Measurements from ENCODE around the gene PCYT1B.

Gene PCYT1B

DNA sequence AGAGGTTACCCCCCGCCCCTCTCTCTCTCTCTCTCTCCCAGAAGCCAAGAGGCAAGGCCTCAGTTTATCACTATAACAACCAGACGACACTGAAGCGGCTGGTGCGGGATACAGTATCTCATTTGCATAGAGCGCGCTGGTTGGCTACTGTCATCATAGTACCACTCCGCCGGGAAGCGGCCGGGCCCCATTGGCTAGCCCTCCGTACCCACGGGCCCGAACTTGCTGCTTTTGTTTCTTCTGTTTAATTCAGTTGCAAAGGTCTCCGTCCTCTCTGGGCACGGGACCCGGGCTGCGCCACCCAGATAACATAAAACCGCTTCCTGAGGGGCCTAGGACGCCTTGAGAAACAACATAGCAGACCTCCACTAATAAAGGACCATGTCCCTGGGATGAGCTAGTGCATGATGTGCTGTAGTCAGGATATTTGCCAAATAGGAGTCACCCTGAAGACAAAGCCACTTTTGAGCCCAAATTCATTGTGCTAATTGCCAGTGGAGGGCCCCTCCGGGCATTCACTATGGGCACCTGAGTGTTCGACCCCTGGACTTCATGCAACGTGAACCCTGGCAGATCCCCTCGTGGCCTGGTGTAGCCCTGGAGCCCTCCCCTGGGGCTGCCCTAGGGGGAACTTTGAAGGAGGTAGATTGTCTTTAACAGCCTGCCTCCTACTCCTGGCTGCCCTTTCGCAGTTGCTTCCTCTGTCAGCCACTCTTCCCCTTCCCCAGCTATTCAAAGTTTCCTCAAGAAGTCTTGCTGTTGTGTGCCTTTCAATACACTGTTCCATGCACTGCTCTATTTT lies at the start of gene PCYT1B:
Gene PCYT1B (minus strand): TSS at position 91 of the 802 bp plus-strand sequence. CDS start 242 bp downstream, outside the sequence.
- Histone ChIP-seq H3K4me3 (ENCODE audit: low read length) (no peak within 1 kb of the TSS), H3K9ac (ENCODE audit: low read length) (no peak within 1 kb of the TSS)

GRCh38 chrX:24696294-24696693 lies 49.1 kb upstream of the PCYT1B start:
- Histone ChIP-seq H3K4me3 (ENCODE audit: low read length) (no peak overlapping the region), H3K9me3 (ENCODE audit: control insufficient read depth, low read length) (no peaks in the 10 kb centered on the region), H3K4me1 (ENCODE audit: control insufficient read depth, insufficient read depth, low read length) (no peaks in the 10 kb centered on the region), H3K27me3 (ENCODE audit: control insufficient read depth, insufficient read depth, low read length) (no peaks in the 10 kb centered on the region), H3K9ac (ENCODE audit: low read length) (no peak overlapping the region), H3K36me3 (ENCODE audit: control insufficient read depth, insufficient read depth, low read length) (no peaks in the 10 kb centered on the region)

More for the DNA sequence above, at the start of gene PCYT1B:
- no peaks in the 10 kb centered on the region for H3K36me3 ChIP-seq (ENCODE audit: control insufficient read depth, insufficient read depth, low read length)
- H3K9me3 ChIP-seq (ENCODE audit: control insufficient read depth, low read length), result no peaks in the 10 kb centered on the region
- no peaks in the 10 kb centered on the region for H3K4me1 ChIP-seq (ENCODE audit: control insufficient read depth, insufficient read depth, low read length)
- H3K27me3 ChIP-seq (ENCODE audit: control insufficient read depth, insufficient read depth, low read length), result no peaks in the 10 kb centered on the region

- H3K4me1 ChIP-seq (ENCODE audit: control insufficient read depth, insufficient read depth, low read length), result no peaks in the 10 kb centered on the region
- H3K9me3 ChIP-seq (ENCODE audit: control insufficient read depth, low read length), result no peaks in the 10 kb centered on the region
- H3K9ac ChIP-seq (ENCODE audit: low read length), result no peak overlapping the region
- H3K4me3 ChIP-seq (ENCODE audit: low read length), result no peak overlapping the region
- no peaks in the 10 kb centered on the region for H3K36me3 ChIP-seq (ENCODE audit: control insufficient read depth, insufficient read depth, low read length)
- no peaks in the 10 kb centered on the region for H3K27me3 ChIP-seq (ENCODE audit: control insufficient read depth, insufficient read depth, low read length)
These were observed 47.7 kb upstream of the PCYT1B start for GRCh38 chrX:24694825-24695224.

DNA sequence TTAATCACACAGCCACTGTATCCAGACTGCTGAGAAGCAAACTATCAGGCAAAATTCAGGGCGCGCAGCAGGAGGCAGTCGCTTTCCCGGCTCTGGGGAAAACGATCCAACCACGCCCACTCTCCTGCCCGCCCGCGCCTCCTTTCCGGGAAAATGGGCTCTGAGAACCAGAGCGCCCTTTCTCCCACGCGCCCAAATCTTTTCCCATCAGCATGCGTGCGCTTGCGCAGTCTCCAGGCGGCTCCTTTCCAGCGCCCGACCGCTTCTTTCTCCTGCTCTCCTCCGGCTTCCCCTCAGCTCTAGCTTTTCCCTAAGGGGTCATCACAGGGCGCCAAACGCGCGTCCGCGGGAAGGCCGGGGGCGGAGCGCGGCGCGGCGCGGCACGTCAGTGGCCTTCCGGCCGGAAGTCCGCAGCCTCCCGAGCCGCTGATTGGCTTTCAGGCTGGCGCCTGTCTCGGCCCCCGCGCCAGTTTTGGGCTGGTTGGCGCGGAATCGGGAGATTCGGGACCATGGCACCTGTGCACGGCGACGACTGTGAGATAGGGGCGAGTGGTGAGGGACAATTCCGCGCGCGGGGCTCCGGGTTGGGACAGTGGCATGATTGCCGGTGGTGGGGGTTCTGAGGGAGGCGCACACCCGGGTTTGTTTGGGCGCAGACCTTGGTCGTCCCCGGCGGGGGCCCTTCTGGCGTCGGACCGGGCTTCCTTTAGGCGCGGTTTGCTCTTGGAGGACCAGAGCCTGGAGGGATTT lies 46.5 kb upstream of the PCYT1B start, which contains the start of gene POLA1:
Gene POLA1 (plus strand): TSS at position 466 of the 750 bp plus-strand sequence. CDS start 44 bp downstream, at position 510.
- H3K9ac ChIP-seq (ENCODE audit: low read length), result peak within 1 kb of the TSS; percentile 82

DNA sequence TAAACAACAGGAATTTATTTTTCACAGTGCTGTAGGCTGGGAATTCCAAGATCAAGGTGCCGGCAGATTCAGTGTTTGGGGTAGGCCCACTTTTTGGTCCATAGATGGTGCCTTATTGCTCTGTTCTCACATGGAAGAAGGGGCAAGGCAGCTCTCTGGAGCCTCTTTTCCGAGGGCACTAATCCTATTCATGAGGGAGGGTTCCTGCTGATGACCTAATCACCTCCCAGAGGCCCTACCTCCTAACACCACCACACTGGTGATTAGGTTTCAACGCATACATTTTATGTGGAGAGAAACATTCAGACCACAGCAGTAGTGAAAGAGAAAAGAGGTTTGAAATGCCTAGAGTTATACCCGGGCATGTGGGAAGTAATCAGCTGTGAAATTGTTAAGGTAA lies 45.2 kb upstream of the PCYT1B start:
- Histone ChIP-seq H3K4me3 (ENCODE audit: low read length) (no peak overlapping the region), H3K36me3 (ENCODE audit: control insufficient read depth, insufficient read depth, low read length) (no peaks in the 10 kb centered on the region), H3K9me3 (ENCODE audit: control insufficient read depth, low read length) (no peaks in the 10 kb centered on the region), H3K4me1 (ENCODE audit: control insufficient read depth, insufficient read depth, low read length) (no peaks in the 10 kb centered on the region), H3K9ac (ENCODE audit: low read length) (no peak overlapping the region), H3K27me3 (ENCODE audit: control insufficient read depth, insufficient read depth, low read length) (no peaks in the 10 kb centered on the region)

More for the DNA sequence above, 46.5 kb upstream of the PCYT1B start, which contains the start of gene POLA1:
- Histone ChIP-seq H3K27me3 (ENCODE audit: control insufficient read depth, insufficient read depth, low read length) (no peaks in the 10 kb centered on the region), H3K4me1 (ENCODE audit: control insufficient read depth, insufficient read depth, low read length) (no peaks in the 10 kb centered on the region), H3K9me3 (ENCODE audit: control insufficient read depth, low read length) (no peaks in the 10 kb centered on the region), H3K36me3 (ENCODE audit: control insufficient read depth, insufficient read depth, low read length) (no peaks in the 10 kb centered on the region), H3K4me3 (ENCODE audit: low read length) (peak within 1 kb of the TSS; percentile 31)

DNA sequence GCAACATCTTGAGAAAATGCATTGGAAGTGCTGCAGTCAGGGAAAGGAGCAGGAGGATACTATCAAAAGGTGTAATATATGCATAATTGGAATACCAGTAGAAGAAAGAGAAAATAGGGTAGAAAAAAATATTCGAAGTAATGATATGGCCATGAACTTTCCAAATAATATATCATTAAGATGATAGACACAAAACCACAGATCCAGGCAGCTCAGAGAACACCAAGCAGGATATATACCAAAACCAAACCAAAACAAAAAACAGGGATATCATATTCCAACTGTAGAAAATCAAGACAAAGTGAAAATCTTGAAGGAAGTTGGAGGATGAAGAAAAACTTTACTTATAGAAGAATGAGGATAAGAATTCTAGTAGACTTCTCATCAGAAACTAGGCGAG lies 36.9 kb upstream of the PCYT1B start:
- Histone ChIP-seq H3K36me3 (ENCODE audit: control insufficient read depth, insufficient read depth, low read length) (no peaks in the 10 kb centered on the region), H3K9me3 (ENCODE audit: control insufficient read depth, low read length) (no peaks in the 10 kb centered on the region), H3K4me3 (ENCODE audit: low read length) (no peak overlapping the region), H3K9ac (ENCODE audit: low read length) (no peak overlapping the region), H3K27me3 (ENCODE audit: control insufficient read depth, insufficient read depth, low read length) (no peaks in the 10 kb centered on the region), H3K4me1 (ENCODE audit: control insufficient read depth, insufficient read depth, low read length) (no peaks in the 10 kb centered on the region)

- H3K27me3 ChIP-seq (ENCODE audit: control insufficient read depth, insufficient read depth, low read length), result no peaks in the 10 kb centered on the region
- H3K9me3 ChIP-seq (ENCODE audit: control insufficient read depth, low read length), result no peaks in the 10 kb centered on the region
- H3K4me3 ChIP-seq (ENCODE audit: low read length), result no peak overlapping the region
- H3K4me1 ChIP-seq (ENCODE audit: control insufficient read depth, insufficient read depth, low read length), result no peaks in the 10 kb centered on the region
- H3K9ac ChIP-seq (ENCODE audit: low read length), result no peak overlapping the region
- no peaks in the 10 kb centered on the region for H3K36me3 ChIP-seq (ENCODE audit: control insufficient read depth, insufficient read depth, low read length)
These were observed 35.7 kb upstream of the PCYT1B start for GRCh38 chrX:24682739-24683432.

DNA sequence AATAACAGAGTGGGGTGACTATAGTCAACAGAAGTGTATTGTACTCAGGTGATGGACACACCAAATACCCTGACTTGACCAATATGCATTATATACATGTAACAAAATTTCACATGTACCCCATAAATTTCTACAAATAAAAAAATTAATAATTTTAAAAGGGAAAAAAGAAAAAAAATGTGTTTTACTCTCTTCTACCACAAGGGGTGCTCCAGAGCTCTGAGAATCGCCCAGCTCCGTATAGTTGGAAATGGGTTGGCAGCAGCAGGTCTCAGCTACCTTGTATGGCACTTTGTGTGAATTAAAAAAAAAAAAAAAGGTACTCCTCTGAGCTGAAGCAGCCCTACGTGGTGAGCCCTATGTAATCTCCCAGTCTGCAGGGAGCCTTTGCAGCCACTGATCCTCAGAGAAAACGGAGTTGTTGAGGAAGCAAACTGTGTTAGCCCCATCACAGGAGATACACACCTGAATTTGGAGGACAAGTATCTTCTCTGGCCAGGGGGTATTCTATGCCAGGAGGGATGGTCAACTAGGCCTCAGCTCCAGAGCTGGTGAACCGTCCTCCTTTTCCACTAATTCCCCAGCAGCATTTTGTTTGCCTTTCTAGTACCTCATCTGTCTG lies 29.4 kb upstream of the PCYT1B start:
- H3K4me1 ChIP-seq (ENCODE audit: control insufficient read depth, insufficient read depth, low read length), result no peaks in the 10 kb centered on the region
- H3K27me3 ChIP-seq (ENCODE audit: control insufficient read depth, insufficient read depth, low read length), result no peaks in the 10 kb centered on the region
- no peak overlapping the region for H3K4me3 ChIP-seq (ENCODE audit: low read length)
- no peaks in the 10 kb centered on the region for H3K9me3 ChIP-seq (ENCODE audit: control insufficient read depth, low read length)
- H3K9ac ChIP-seq (ENCODE audit: low read length), result no peak overlapping the region
- no peaks in the 10 kb centered on the region for H3K36me3 ChIP-seq (ENCODE audit: control insufficient read depth, insufficient read depth, low read length)

DNA sequence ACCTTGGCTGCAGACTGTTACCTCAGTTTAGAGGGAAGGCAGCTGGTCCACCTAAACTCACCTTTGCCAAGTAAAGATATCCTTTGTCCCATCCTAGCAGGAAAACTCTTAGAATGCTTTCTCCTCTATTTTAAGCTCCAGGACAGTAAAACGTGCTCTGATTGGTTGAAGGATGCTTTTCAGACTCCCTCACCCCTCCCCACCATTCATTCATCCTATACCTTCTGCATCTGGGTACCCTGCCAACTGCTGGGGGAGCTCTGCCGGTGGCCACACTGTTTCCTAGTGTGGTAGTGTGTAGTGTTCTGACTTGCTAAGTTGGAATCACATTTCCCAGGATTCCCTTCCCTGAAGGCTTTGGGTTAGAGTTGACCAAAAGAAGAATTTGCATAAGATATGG lies 26.3 kb upstream of the PCYT1B start:
- Histone ChIP-seq H3K9ac (ENCODE audit: low read length) (no peak overlapping the region), H3K27me3 (ENCODE audit: control insufficient read depth, insufficient read depth, low read length) (no peaks in the 10 kb centered on the region), H3K4me1 (ENCODE audit: control insufficient read depth, insufficient read depth, low read length) (no peaks in the 10 kb centered on the region), H3K4me3 (ENCODE audit: low read length) (no peak overlapping the region), H3K9me3 (ENCODE audit: control insufficient read depth, low read length) (no peaks in the 10 kb centered on the region), H3K36me3 (ENCODE audit: control insufficient read depth, insufficient read depth, low read length) (no peaks in the 10 kb centered on the region)

DNA sequence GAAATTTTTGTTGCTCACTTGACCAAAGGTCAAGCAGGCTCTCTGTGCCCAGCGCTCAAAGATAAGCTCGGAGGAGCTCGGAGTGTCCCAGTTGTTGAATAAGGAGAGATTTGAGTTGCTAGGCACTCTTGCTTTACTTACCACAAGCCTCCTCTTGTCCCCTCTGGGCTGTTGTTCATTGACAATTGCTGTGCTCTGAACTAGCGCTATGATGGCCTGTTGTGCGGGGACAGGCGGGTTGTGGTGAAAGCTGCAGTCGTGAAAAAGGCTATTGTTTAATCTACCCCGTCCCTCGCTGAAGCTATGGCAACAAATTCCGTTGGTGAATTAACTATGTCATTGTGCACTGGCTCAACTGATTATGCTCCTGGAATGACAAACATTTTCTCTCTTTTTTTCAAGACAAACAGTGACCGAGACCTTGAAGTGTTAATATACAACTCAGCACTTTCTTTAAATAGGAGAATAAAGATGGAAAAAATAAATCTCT lies 25.6 kb upstream of the PCYT1B start:
- H3K9ac ChIP-seq (ENCODE audit: low read length), result no peak overlapping the region
- no peak overlapping the region for H3K4me3 ChIP-seq (ENCODE audit: low read length)
- H3K27me3 ChIP-seq (ENCODE audit: control insufficient read depth, insufficient read depth, low read length), result no peaks in the 10 kb centered on the region
- no peaks in the 10 kb centered on the region for H3K9me3 ChIP-seq (ENCODE audit: control insufficient read depth, low read length)
- no peaks in the 10 kb centered on the region for H3K36me3 ChIP-seq (ENCODE audit: control insufficient read depth, insufficient read depth, low read length)
- H3K4me1 ChIP-seq (ENCODE audit: control insufficient read depth, insufficient read depth, low read length), result no peaks in the 10 kb centered on the region

- H3K27me3 ChIP-seq (ENCODE audit: control insufficient read depth, insufficient read depth, low read length), result no peaks in the 10 kb centered on the region
- no peaks in the 10 kb centered on the region for H3K4me1 ChIP-seq (ENCODE audit: control insufficient read depth, insufficient read depth, low read length)
- no peaks in the 10 kb centered on the region for H3K9me3 ChIP-seq (ENCODE audit: control insufficient read depth, low read length)
- H3K36me3 ChIP-seq (ENCODE audit: control insufficient read depth, insufficient read depth, low read length), result no peaks in the 10 kb centered on the region
- H3K9ac ChIP-seq (ENCODE audit: low read length), result no peak overlapping the region
- H3K4me3 ChIP-seq (ENCODE audit: low read length), result no peak overlapping the region
These were observed 21.0 kb upstream of the PCYT1B start for GRCh38 chrX:24668111-24668510.

Data from mucosa of stomach (tissue), 1 donor.